ENCODE results near the gene ZNF750.

ZNF750 gene

DNA sequence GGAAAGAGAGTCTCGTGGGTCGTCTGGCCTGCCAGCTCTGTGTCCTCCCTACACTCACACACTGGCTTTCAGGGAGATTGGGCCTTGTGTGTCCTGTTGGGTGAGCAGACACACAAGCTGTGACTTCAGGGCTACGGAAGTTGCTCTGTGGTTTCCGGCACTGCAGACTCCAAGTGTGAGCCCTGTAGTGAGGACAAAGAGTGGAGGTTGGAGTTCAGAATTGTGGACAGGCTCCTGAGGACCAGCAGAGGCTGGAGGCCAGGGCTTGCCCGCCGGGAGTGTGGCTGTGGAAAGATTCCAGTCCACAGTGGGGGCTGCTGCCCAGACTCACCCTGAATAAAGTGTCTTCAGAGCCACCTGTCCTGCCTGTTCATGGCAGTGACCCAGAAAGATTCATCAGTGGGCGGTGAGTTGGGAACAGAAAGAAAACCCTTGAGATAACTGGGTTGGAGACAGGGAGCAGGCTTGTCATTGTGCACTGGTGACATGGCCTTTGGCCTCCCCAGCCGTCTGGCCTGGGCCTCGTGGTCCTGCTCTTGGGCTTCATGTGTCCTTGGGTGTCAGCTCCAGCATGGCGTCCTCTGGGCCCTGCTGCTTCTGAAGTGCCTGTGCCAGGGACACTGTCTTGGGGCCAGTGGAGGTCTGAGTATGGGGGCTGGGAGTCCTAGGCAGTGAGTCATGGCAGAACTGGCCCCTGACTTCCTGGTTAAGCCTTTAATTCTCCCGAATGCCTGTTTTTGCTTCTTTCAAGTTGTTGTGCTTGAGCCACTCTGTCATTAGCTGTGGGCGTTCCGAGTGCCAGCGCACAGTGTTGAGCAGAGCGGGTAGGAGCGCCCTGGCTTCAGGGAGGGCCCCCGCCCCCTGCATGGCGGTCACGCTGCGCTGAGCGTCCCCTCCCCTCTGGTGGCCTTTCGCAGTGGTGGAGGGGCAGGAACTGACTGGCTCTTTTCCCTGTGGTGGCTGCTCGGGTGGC is 19.9 kb upstream of the ZNF750 start:
- peak in 1 of 2 experiments; percentile 32 for DNase-seq

DNA sequence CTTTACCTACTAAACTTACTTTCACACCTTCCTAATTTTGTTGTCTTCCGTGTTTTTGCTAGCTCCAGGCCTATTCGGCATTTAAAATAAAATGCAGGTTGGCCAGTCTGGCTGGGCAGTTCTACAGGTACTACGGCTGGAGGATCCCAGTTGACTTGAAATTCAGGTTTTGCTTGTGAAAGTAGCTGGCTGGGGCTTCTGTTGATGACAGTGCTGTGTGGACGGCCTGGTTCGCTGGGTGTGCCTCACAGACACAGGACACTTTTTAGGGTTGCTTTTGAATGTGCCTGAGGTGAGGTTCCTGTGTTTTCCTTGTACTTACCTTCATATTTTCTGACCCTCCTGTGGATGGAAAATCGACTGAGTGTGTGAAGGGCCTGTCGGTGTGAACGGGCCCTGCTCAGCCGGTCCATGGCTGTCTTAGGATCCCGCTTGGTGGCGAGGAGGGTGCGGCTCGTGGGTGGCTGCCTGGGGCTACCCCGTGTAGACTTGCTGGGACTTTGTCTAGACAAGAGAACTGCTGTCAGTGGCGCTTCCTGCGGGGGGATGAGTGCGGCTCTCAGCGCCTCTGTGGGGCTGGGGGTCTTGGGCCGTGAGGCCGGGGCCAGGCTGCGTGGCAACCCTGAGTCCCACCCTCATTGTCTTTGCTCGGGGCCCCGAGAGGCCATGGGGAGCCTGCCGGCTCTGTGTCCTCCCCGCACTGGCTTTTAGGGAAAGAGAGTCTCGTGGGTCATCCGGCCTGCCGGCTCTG is 18.7 kb upstream of the ZNF750 start:
- no peak for DNase-seq

DNA sequence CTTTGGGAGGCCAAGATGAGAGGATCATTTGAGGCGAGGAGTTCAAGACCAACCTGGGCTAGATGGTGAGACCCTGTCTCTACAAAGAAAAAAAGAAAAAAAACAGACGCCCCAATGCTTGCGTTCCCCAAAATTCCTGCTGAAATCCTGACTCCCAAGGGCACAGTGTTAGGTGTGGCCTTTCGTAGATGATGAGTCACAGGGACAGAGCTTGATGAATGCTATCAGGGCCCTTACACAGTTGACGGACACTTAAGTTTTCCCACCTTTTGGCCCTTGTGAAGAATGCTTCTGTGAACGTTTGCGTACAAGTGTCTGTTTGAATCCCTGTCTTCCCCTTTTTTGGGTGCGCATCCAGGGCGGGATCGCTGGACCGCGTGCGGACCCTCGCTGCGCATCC is 16.5 kb upstream of the ZNF750 start:
- DNase-seq: no peak

DNA sequence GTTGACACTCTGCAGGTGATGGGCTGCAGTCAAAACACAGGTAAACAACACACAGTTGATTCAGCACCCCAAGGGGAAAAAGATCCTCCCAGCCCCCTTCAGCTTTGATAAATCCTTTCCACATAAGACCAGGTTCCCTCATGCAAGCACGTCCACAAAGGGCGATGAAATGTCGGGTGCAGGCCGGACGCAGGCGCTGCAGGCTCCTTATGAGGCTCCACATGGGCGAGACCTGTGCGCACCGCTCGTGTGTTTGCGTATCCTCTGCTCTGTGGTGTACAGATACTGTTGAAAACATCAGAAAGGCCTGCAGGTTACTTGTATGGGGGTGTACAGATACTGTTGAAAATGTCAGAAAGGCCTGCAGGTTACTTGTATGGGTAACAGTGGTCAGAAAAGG is 14.4 kb upstream of the ZNF750 start:
- DNase-seq: no peak

DNA sequence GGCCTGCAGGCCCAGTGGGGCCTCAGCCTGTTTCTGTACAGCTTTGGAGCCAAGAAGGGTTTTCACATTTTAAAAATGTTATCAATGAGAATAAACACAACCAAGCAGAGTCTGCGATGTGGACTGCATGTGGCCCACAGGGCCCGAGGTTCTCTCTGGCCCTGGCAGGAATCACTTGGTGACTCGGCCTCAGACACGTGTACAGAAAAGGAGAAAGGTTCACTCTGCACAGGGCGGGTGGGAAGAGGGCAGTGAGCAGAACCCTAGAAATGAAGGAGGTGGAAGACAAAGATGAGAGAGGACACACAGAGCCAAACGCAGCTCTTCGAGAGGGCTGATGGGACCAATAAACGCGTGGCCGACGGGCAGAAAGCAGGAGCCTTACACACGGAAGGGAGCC is 11.6 kb upstream of the ZNF750 start:
- no peak for DNase-seq

DNA sequence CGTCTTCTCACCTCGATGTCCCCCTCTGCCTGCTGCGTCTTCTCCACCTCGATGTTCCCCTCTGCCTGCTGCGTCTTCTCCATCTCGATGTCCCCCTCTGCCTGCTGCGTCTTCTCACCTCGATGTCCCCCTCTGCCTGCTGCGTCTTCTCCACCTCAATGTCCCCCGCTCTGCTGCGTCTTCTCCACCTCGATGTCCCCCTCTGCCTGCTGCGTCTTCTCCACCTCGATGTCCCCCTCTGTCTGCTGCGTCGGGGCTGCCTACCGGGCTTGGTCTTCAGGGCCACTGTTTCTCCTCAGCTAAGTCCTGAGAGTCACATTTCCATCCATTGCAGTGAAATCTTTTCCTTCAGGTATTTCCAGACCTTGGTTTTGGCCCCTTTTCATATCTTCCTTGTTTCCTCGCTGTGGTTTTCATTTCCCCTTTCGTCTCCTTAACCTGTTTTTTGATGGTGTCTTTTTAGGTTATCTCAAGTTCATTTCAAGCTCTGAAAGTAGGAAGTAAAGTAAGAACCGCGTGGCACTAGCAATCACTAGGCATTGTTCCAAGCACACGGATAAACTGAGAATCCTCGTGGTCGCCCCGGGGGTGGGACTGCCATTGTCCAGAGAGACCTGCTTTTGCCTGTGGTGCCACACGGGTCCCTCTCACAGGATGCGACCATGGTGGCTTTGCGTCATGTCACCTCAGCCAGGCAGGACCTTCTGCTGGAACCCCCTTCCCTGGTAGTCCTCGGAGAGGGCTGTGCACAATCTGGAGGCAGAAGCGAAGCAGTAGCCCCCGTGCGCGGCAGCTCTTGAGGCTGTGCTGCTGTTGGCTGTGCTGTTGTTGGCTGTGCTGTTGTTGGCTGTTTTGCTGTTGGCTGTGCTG is 9.5 kb upstream of the ZNF750 start:
- DNase-seq: no peak

DNA sequence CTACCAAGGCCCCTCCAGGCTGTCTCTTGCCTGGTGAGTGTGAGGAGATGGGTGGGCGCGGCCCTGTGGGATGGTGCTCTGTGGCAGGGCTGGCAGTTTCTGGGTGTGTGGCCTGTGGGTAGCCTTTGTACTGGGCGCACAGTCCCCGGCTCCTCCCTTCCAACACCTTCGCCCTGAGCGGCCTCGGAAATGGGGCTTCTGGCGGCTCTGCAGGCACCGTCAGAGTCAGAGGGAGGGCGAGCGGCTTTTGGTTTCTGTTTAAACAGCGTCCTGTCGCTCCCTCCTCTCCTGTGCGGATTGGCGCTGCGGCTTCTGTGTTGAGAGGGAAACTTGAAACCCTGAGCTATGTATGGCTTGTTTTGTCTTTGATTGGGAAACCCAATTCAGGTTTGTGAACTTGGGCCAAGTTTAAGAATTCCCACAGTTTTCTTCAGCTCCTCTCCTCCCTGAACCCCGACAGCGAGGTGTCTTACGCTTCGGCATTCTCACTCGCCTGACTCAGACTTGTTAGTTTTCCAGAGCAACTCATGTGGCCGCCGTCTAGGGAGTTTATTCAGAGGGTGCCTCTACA is 8.3 kb upstream of the ZNF750 start:
- peak in 1 of 2 experiments; percentile 40 for DNase-seq

DNA sequence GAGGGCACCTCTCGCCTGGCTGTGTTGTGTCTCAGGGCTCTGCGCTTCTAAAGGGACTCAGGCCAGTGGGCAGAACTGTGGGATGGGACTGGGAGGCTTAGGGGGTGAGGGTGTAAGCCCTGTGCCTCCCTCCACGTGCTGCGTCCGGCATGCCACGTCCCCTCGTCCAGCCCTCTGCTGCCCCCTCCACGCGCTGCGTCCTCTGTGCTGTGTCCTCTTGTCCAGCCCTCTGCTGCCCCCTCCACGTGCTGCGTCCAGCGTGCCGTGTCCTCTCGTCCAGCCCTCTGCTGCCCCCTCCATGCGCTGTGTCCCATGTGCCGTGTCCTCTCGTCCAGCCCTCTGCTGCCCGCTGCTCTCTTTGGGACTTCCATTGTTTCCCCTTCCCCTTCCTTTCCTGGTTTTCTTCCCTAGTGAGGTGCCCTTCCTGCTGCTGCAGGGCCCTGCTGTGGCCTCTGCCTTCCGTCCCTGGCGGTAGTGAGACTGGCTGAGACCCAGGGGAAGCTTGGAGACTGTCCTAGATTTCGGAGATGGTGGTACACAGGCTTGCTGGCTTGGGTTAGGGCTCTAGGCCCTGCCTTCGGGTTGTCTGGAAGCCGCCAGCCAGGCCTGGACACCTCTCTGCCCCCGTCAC is 6.4 kb upstream of the ZNF750 start:
- no peak for DNase-seq

DNA sequence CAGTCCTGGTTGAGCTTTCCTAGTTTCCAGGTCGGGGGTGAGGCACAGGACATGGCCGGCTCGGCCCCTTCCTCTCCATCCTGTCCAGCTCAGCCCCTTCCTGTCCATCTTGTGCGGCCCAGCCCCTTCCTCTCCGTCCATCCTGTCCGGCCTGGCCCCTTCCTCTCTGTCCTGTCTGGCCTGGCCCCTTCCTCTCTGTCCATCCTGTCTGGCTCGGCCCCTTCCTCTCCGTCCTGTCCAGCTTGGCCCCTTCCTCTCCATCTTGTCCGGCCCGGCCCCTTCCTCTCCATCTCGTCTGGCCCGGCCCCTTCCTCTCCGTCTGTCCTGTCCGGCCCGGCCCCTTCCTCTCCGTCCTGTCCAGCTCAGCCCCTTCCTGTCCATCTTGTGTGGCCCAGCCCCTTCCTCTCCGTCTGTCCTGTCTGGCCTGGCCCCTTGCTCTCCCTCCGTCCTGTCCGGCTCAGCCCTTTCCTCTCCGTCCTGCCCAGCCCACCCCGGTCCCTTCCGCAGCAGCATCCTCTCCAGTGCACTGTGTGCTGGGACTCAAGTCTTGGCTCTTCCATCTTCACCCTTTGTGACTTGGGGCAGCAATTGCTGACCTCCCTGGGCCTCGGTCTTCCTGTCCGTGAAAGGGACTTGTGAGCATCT is 5.5 kb upstream of the ZNF750 start:
- DNase-seq: no peak

DNA sequence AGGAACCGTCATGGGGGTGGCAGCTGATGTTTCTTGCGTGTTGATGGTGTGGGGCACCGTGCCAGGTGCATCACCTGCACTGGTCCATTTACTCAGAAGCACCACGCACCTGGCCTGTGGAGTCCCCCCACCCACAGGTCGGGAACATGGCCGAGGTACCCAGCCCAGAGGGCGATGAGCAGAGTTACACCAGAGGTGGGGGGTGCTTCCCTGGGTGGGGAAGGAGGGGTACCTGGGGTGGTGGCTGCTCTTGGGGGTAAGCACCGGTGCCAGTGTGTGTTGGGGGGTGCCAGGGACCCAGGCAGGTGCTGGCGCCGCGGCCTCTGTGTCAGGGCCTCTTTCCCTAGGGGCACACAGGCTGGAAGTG is 5.0 kb upstream of the ZNF750 start:
- DNase-seq: peak in 1 of 2 experiments; percentile 24

DNA sequence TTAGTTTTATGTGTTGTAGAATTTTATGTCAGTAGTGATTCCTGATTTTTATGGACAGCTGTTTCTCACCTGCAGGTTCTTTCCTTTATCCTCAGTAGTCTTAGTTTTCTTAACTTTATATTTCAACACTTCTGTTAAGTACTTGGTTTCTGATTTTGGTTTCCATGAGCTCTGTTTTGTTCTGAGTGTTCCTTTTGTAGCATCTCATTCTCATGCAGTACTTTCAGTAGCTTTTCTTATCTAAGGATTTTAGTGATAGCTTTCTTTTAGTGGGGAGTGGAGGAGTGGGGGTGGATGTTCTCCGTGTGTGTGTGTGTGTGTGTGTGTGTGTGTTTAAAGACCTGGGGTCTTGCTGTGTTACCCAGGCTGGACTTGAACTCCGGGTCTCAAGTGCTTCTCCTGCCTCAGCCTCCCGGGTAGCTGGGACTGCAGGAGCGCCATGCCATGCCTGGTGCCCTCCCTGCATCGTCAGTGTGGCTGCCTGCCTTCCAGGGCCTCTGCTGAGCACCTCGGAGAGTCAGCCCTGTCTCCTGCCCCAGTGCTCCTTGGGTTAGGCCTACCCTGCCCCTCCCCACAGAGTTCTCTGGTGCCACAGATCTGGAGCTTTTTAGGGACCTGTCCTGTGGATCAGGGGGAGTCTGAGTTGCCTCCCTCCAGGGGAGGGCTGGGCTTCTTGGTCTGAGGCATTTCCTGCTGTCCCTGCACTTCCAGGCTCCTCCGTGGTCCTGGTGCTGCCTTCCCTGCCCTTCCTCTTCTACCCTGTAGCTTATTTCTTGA is 4.3 kb upstream of the ZNF750 start:
- DNase-seq: no peak

DNA sequence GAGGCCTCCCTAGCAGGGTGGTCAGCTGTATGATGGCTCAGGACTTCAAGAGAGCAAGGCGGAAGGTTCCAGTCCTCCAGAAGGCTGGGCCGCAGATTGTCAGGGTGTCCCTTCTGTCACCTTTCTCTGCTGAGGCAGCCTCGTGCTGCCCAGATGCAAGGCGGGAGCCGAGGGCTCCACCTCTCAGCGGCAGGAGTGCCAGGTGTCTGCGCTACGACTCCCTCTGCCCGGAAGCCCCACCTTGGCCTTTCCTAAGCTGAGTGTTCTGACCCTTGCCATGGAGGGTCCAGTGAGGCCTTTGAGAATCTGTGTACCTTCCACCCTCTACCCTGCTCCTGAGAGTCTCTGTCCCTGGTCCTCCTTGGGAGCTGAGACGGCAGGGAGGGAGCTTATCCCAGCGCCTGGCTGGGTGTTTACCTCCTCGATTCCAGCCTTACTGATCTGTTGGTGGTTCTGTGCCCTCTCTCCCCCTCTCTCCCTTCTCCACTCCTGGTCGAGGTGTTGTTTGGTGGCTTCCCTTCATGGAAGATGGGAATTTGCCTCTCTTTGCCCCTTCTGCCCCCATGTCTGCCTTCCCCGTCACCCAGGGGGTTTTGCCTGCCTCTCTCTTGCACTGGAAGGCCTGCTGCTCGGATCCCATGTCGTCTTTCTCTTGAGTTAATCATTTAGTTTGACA is 2.2 kb upstream of the ZNF750 start:
- no peak for DNase-seq

DNA sequence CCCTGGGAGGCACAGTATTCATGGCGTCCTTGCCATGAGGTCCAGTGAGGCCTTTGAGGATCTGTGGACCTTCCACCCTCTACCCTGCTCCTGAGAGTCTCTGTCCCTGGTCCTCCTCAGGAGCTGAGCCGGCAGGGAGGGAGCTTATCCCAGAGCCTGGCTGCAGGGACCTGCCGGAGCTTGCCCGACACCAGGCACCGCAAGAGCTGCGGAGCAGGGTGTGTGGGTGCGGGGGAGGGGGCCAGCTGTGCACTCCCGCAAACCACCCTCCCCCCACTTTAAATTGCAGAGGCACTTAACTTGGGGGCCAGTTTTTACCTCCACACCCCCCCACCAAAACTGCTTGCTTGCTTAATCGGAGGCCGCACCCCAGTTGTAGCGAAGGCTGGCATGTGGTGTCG is 609 bp upstream of the ZNF750 start:
- DNase-seq: no peak

DNA sequence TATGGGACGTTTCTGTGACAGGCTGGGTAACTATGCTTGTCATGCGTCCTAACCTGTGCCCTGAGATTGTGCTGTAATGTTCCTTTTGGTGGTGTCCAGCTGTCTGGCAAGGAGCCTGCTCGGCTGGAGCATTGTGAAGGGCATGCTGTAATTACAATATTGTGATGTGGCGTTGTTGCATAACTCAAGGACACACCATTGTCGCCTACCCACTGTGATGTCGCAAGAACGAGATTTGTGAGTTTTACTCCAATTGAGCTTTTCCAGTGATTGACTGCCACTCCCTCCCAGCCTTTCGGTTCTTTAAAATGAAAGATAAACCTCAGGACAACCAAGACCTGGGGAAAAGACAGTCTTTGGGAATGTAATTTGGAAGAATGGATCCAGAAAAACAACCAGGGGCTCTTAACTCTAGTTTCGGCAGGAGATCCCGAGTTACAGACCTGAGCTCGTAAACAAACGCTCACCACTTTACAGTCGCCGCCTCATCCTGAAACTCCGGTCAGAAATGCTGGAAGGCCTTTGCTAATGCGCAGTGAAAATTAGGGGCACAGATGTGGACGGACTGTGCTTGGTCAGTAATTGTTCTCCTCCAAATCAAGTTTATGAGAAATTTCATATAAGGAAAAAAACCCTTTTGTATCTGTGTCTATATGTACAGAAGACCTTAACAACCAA is 1.3 kb downstream of the ZNF750 start:
- DNase-seq: peak in 1 of 2 experiments; percentile 20

DNA sequence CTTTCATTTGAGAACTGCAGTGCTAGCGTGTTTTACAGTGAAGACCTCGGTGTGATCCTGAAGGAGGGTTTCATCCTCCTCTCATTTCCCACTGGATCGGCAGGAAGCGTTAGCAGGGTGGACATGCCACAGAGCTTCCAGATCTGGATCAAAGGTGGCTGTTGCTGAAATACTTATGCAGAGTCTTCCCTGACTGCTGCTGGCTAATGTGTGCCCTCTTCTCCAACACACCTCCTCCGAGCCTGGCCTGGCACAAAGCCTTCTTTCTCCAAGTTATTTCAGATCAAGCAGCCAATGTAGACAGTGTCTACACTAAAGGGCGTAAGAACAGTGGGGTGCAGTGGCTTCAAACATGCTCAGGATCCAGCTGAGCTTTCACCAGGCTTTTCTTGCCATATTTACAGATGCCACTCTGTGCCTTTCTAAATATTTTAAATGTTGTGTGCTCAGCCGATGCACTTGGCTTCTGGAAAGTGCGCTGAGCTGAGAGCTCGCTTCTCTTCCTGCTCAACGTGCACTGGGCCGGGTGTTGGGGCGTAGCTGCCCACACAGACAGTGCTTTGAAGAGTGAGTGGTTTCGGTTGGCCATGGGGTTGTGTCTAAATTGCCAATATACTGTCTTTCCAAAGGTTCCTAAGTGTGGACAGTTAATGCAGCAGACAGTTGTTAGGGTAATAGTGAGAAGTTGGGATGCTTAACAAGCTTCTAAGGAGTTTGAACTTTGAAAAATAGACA is 2.1 kb downstream of the ZNF750 start:
- peak; percentile 8 to 33 for DNase-seq

DNA sequence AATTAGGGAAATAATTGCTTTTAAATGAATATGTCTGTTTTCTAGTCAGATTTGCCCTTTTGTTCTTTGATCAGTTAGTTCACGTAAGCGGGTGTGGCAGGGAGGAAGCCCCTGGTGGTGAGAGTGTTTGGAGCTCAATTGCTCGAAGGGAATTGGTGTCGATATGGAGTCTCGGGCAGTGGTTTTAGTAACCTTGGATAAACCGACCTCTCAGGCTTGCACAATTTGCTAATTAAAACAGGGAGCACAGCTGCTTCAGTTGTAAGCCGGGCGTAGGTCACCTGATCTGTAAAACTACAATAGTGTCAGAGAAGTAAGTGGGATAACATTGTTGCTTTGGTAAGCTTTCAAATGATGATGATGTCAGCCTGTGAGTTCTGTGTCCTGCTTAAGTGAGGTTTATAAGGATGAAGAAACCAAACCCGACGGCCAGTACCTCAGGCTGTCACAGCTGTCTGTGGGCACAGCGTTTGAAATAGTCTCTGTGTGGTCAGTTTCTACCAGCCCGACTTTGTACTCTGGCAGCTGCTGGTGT is 2.9 kb downstream of the ZNF750 start:
- no peak for DNase-seq

DNA sequence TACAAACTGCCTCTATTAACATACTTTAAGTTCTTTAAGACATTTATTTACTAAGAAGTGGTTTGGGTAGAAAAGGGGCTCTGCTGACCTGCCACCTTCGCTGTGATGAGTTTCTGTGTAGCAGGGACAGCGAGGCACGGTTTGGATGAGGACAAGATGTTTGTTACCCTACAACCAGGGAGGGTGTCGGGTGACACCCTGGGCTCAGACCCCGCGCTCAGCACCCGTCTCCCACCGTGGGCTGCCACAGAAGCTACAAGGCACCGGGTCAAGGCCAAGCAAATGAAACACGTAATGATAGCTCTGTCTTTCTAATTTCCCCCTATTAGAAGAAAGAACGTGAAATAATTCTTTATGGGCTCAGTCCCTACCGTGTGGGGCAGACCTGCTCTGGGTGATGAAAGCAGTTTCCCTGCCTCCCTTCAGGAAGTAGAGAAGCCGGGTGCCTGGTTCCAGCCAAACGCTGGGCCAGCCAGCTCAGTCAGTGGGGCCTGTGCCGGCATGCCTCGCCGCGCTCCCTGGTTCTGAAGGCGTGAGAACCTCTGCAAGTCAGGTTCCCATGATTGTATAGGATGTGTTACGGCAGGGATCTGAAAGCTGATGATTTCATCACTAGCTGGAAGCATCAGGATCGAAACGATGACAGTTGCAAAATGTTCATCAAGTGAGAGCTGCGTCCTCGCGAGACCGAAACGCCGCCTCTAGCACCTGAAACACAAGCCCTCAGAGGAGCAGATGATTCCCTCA is 3.9 kb downstream of the ZNF750 start:
- DNase-seq: no peak

DNA sequence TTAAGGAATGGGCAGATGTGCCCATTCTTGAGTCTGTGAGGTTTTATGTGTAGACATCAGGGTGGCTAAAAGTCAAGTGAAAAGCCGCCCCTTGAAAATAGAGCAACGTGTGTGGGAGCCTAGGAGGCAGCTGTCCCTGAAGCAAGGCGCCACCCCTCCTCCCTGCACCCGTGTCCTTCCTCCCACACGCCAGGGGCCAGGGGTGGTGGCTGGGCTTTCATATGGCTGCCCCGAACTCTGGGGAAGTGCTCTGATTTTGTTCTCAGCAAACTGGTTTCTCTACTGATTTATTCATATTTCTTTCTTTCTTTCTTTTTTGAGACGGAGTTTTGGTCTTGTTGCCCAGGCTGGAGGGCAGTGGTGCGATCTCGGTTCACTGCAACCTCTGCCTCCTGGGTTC is 4.7 kb downstream of the ZNF750 start:
- DNase-seq: no peak
